Epithelial cell of prostate (primary cell): Measurements from ENCODE around the gene PTPRE.

Experiments used
- DNase-seq: peaks from one replicate; pipeline ENCODE4 v3.0.0-alpha.2; 2011; ENCODE audit warnings: low read depth, low spot score
- H3K27ac ChIP-seq: fragments of 450-650 bp; 2 replicates; pipeline ENCODE4 v1.5.1; 2017; ENCODE audit warnings: mild to moderate bottlenecking

Gene PTPRE

GRCh38 chr10:128128582-128128981, 221.7 kb downstream of the PTPRE start:
- no peak overlapping the region for H3K27ac ChIP-seq

DNA sequence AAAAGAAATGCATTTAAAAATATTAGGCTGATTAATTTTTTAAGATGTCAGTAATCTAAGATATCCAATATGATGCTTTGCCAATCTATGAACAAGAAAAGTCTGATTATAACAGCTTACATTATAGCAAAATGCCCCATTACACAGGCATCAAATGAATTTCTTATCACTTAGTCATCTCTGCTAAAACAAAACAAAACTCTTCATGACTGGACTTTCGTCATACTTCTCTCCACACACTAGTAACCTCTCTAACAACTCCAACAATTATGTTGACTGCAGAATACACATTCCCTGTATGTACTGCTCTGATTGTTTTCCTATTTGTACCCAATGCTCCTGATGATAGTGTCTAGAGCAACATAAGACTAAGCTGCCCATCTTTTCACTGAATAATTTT, 223.1 kb downstream of the PTPRE start:
- no peak overlapping the region for H3K27ac ChIP-seq
- DNase-seq: no peak

More at GRCh38 chr10:128128582-128128981, 221.7 kb downstream of the PTPRE start:
- DNase-seq: no peak
